ENCODE measurements around the gene NLRP4. TPM values are rescaled to one million over a fixed set of nuclear protein-coding genes. Genes with fewer than 3 reads are reported as not detected.
A peak's percentile ranks its signal among the peaks of the same experiment; 100 is the strongest.

The NLRP4 gene
- total RNA-seq, 1 donor from 2014 or later = not detected

GRCh38 chr19:55866521-55866920, 30.2 kb downstream of the NLRP4 start:
- Mint-ChIP-seq H3K27me3 (ENCODE audit: unreplicated experiment) (no peaks in the 10 kb centered on the region), H3K27ac (ENCODE audit: unreplicated experiment) (no peak overlapping the region), H3K9me3 (ENCODE audit: unreplicated experiment) (peaks cover 50% of the 10 kb centered on the region), H3K4me3 (ENCODE audit: unreplicated experiment) (no peak overlapping the region), H3K4me1 (ENCODE audit: unreplicated experiment) (no peaks in the 10 kb centered on the region), H3K36me3 (ENCODE audit: unreplicated experiment) (peaks cover 2% of the 10 kb centered on the region)
- TF ChIP-seq CTCF (IDR thresholded peaks at IDR 0.05) = no peak
- peak; percentile 53 for DNase-seq (ENCODE audit: extremely low spot score, unreplicated experiment)

- no peak overlapping the region for H3K4me3 Mint-ChIP-seq (ENCODE audit: unreplicated experiment)
- H3K36me3 Mint-ChIP-seq (ENCODE audit: unreplicated experiment) = peaks cover 2% of the 10 kb centered on the region
- no peaks in the 10 kb centered on the region for H3K27me3 Mint-ChIP-seq (ENCODE audit: unreplicated experiment)
- H3K4me1 Mint-ChIP-seq (ENCODE audit: unreplicated experiment) = no peaks in the 10 kb centered on the region
- TF ChIP-seq CTCF (IDR thresholded peaks at IDR 0.05) = no peak
- H3K9me3 Mint-ChIP-seq (ENCODE audit: unreplicated experiment) = peaks cover 46% of the 10 kb centered on the region
- no peak overlapping the region for H3K27ac Mint-ChIP-seq (ENCODE audit: unreplicated experiment)
- DNase-seq (ENCODE audit: extremely low spot score, unreplicated experiment) = peak; percentile 30
Observed at GRCh38 chr19:55867101-55867500, 30.8 kb downstream of the NLRP4 start.

- TF ChIP-seq CTCF (IDR thresholded peaks at IDR 0.05) = no peak
- peaks cover 2% of the 10 kb centered on the region for H3K36me3 Mint-ChIP-seq (ENCODE audit: unreplicated experiment)
- H3K27ac Mint-ChIP-seq (ENCODE audit: unreplicated experiment) = no peak overlapping the region
- H3K4me3 Mint-ChIP-seq (ENCODE audit: unreplicated experiment) = no peak overlapping the region
- DNase-seq (ENCODE audit: extremely low spot score, unreplicated experiment) = peak; percentile 64
- peaks cover 51% of the 10 kb centered on the region for H3K9me3 Mint-ChIP-seq (ENCODE audit: unreplicated experiment)
- H3K27me3 Mint-ChIP-seq (ENCODE audit: unreplicated experiment) = no peaks in the 10 kb centered on the region
- no peaks in the 10 kb centered on the region for H3K4me1 Mint-ChIP-seq (ENCODE audit: unreplicated experiment)
Observed at GRCh38 chr19:55870736-55871135, 34.4 kb downstream of the NLRP4 start.

GRCh38 chr19:55877211-55877610, 40.9 kb downstream of the NLRP4 start:
- Mint-ChIP-seq H3K36me3 (ENCODE audit: unreplicated experiment) (no peaks in the 10 kb centered on the region), H3K27ac (ENCODE audit: unreplicated experiment) (no peak overlapping the region), H3K4me3 (ENCODE audit: unreplicated experiment) (no peak overlapping the region), H3K4me1 (ENCODE audit: unreplicated experiment) (no peaks in the 10 kb centered on the region), H3K9me3 (ENCODE audit: unreplicated experiment) (peaks cover 50% of the 10 kb centered on the region), H3K27me3 (ENCODE audit: unreplicated experiment) (no peaks in the 10 kb centered on the region)
- no peak for TF ChIP-seq CTCF (IDR thresholded peaks at IDR 0.05)
- peak; percentile 44 for DNase-seq (ENCODE audit: extremely low spot score, unreplicated experiment)

GRCh38 chr19:55882626-55883025, 46.3 kb downstream of the NLRP4 start:
- Mint-ChIP-seq H3K27me3 (ENCODE audit: unreplicated experiment) (no peaks in the 10 kb centered on the region), H3K9me3 (ENCODE audit: unreplicated experiment) (peaks cover 34% of the 10 kb centered on the region), H3K4me1 (ENCODE audit: unreplicated experiment) (no peaks in the 10 kb centered on the region), H3K27ac (ENCODE audit: unreplicated experiment) (no peak overlapping the region), H3K4me3 (ENCODE audit: unreplicated experiment) (no peak overlapping the region), H3K36me3 (ENCODE audit: unreplicated experiment) (no peaks in the 10 kb centered on the region)
- no peak for TF ChIP-seq CTCF (IDR thresholded peaks at IDR 0.05)
- peak; percentile 36 for DNase-seq (ENCODE audit: extremely low spot score, unreplicated experiment)
